GM12875 (cell line): ENCODE measurements around the gene SCD5.

Experiments
- H3K4me3 ChIP-seq: one replicate; pipeline ENCODE4 v1.5.1; 2011; ENCODE audit warnings: low read depth, low read length, control low read depth
- TF ChIP-seq, protein P1 (sequence below): IDR thresholded peaks from 2 replicates; pipeline ENCODE4 v1.5.1; 2011; ENCODE audit warnings: low read depth, mild to moderate bottlenecking, control low read depth, inconsistent platforms, low read length, moderate library complexity, borderline replicate concordance; ENCODE audit not compliant: insufficient read depth

Gene SCD5

GRCh38 chr4:82697561-82697960 lies 101.0 kb downstream of the SCD5 start:
- TF ChIP-seq, protein P1, sequence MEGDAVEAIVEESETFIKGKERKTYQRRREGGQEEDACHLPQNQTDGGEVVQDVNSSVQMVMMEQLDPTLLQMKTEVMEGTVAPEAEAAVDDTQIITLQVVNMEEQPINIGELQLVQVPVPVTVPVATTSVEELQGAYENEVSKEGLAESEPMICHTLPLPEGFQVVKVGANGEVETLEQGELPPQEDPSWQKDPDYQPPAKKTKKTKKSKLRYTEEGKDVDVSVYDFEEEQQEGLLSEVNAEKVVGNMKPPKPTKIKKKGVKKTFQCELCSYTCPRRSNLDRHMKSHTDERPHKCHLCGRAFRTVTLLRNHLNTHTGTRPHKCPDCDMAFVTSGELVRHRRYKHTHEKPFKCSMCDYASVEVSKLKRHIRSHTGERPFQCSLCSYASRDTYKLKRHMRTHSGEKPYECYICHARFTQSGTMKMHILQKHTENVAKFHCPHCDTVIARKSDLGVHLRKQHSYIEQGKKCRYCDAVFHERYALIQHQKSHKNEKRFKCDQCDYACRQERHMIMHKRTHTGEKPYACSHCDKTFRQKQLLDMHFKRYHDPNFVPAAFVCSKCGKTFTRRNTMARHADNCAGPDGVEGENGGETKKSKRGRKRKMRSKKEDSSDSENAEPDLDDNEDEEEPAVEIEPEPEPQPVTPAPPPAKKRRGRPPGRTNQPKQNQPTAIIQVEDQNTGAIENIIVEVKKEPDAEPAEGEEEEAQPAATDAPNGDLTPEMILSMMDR, result no peak
- no peak overlapping the region for H3K4me3 ChIP-seq

DNA sequence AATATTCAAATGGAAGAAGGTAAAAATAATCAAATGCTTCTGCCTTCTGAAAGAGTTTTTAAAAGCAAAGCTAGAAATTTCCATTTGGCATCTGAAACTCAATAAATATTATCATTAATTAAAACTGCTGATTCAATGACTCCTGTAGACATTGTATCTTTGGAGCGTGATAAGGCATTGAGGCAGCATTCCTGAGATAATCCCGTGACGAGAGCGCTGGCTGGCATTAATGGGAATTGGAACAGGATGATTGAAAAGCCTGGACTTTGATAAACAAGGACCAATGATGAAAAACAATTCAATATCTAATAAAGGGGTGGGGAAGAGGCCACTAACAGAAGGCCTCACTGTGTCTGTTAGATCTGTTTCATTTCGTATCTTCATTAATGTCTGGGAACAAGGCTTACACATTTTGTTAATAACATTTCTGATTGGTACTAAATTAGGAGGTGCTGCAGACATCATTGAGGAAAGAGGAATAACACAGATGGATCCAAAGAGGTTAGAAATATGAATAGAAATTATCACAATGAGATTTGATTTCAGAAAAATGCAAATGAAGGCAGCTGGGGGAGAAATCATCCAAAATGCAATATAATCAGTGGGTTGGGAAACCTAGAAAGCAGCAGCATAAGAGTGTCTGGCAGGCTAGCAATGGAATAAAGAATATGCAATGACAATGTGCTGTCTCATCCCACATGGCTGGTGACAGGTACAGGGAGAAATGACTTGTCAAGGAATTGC lies 102.3 kb downstream of the SCD5 start:
- no peak overlapping the region for H3K4me3 ChIP-seq
- TF ChIP-seq, protein P1, result no peak

DNA sequence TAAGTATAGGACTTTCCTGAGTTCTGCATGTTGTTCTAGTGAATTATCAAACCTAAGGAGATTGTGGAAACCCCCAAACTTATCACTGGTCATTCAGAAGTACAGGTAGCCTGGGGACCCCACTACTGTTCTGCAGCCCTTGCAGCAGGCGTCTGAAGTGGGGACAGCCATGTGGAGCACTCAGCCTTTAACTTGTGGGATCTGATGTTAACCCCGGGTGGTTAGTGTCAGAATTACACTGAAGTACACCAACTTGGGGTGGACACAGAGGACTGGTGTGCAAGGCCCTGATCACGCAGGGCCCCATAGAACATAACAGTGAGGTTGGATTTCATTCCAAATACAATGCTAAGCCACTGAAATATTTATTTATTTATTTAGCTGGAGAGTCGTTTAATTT lies 103.7 kb downstream of the SCD5 start:
- TF ChIP-seq, protein P1, result no peak
- H3K4me3 ChIP-seq, result no peak overlapping the region

GRCh38 chr4:82694046-82694445 lies 104.5 kb downstream of the SCD5 start:
- H3K4me3 ChIP-seq, result no peak overlapping the region

GRCh38 chr4:82692101-82692780 lies 106.4 kb downstream of the SCD5 start:
- H3K4me3 ChIP-seq, result no peak overlapping the region
- TF ChIP-seq, protein P1, result no peak

More at GRCh38 chr4:82694046-82694445, 104.5 kb downstream of the SCD5 start:
- TF ChIP-seq, protein P1, result no peak

DNA sequence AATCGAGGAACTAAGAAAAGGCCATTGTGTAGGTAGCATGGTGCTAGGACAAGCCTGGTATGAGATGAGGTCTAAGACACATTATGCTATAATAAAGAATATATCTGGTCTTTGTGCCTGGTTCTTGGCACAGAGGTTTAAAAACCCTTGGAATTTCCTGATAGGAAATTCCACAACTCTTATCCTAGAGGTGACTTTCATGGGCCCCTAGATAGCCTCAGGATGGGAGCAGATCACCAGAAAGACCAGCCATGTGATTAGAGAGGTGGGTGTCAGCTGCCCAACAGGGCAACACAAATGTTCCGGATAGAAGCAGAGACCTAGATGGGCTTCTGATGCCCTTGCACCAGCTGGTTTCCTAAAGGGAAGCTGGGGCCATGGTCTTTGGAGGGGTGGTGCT lies 107.2 kb downstream of the SCD5 start:
- TF ChIP-seq, protein P1, result no peak
- no peak overlapping the region for H3K4me3 ChIP-seq
